Measurements from ENCODE around the gene PRIMPOL. TPM values are rescaled to one million over a fixed set of nuclear protein-coding genes. Genes with fewer than 3 reads are reported as not detected.

PRIMPOL gene
- total RNA-seq, 1 experiment from 2014 or later, result 8.3 TPM

- TF ChIP-seq CDX4 (CRISPR knock-in tag; IDR thresholded peaks at IDR 0.05; ENCODE audit: borderline replicate concordance) (no peak), TEAD4 (CRISPR knock-in tag; IDR thresholded peaks at IDR 0.05) (no peak), CTCF (IDR thresholded peaks at IDR 0.05) (no peak), ZNF425 (CRISPR knock-in tag; conservative IDR thresholded peaks at IDR 0.05) (no peak), USF2 (CRISPR knock-in tag; IDR thresholded peaks at IDR 0.05) (no peak), NR3C1 (CRISPR knock-in tag; conservative IDR thresholded peaks at IDR 0.05; ENCODE audit: low read depth) (no peak), ZSCAN18 (CRISPR knock-in tag; IDR thresholded peaks at IDR 0.05) (no peak), CREB1 (CRISPR knock-in tag; IDR thresholded peaks at IDR 0.05) (no peak), STAT6 (CRISPR knock-in tag; conservative IDR thresholded peaks at IDR 0.05; ENCODE audit: low read depth) (no peak)
- DNase-seq (ENCODE audit: low spot score) (no peak), ATAC-seq (no peak)
- Mint-ChIP-seq H3K27ac (no peak overlapping the region), H3K4me1 (peaks cover 19% of the 10 kb centered on the region), H3K9me3 (no peaks in the 10 kb centered on the region), H3K36me3 (peaks cover 52% of the 10 kb centered on the region), H3K4me3 (no peak overlapping the region), H3K27me3 (ENCODE audit: low read depth) (no peaks in the 10 kb centered on the region)
- ChIA-PET POLR2A (no interaction called here), CTCF (no interaction called here)
Measured at GRCh38 chr4:184728858-184729257, 79.3 kb downstream of the PRIMPOL start.

- Mint-ChIP-seq H3K27ac (no peak overlapping the region), H3K9me3 (no peaks in the 10 kb centered on the region), H3K36me3 (peaks cover 41% of the 10 kb centered on the region), H3K27me3 (ENCODE audit: low read depth) (no peaks in the 10 kb centered on the region), H3K4me3 (no peak overlapping the region), H3K4me1 (peaks cover 23% of the 10 kb centered on the region)
- ATAC-seq (no peak), DNase-seq (ENCODE audit: low spot score) (no peak)
- ChIA-PET POLR2A (no interaction called here), CTCF (no interaction called here)
- TF ChIP-seq ZNF532 (CRISPR knock-in tag; IDR thresholded peaks at IDR 0.05; ENCODE audit: borderline replicate concordance), result no peak
- no peak for TF ChIP-seq CTCF (IDR thresholded peaks at IDR 0.05)
- no peak for TF ChIP-seq STAT6 (CRISPR knock-in tag; conservative IDR thresholded peaks at IDR 0.05; ENCODE audit: low read depth)
- no peak for TF ChIP-seq ZNF219 (CRISPR knock-in tag; IDR thresholded peaks at IDR 0.05; ENCODE audit: borderline replicate concordance)
Measured at GRCh38 chr4:184729946-184730345, 80.4 kb downstream of the PRIMPOL start.
